AG04450 (cell line): Measurements from ENCODE around the gene C11orf91. TPM values are rescaled to one million over a fixed set of nuclear protein-coding genes. Genes with fewer than 3 reads are reported as not detected.
"Not testable (repeated sequence)": the region's sequence is repeated elsewhere in the genome, so short reads cannot be mapped to it uniquely, and the experiment has no call there.

Experiments
- CTCF ChIA-PET: fragments of 300-600, 350-600 bp; formaldehyde crosslinking; extraction: SDS; loops from one replicate; lab custom pipeline; 2022; ENCODE audit warnings: antibody characterized with exemption, inconsistent platforms; lab: Charles Lee
- POLR2A ChIA-PET: fragments of 350-600 bp; formaldehyde crosslinking; extraction: SDS; loops from one replicate; lab custom pipeline; 2021; ENCODE audit warnings: antibody characterized with exemption, inconsistent platforms; lab: Yijun Ruan, JAX
- DNase-seq: peaks from one replicate; pipeline ENCODE4 v3.0.0-alpha.2; 2011; ENCODE audit warnings: low read depth, low spot score
- H3K27ac ChIP-seq: one replicate; pipeline ENCODE4 v1.5.1; 2012; ENCODE audit warnings: low read depth, low read length, control low read depth
- H3K27me3 ChIP-seq: one replicate; pipeline ENCODE4 v1.6.0; 2012; ENCODE audit warnings: low read length; ENCODE audit not compliant: control insufficient read depth, insufficient read depth
- H3K4me3 ChIP-seq: 2 replicates; pipeline ENCODE4 v1.5.1; 2011; ENCODE audit warnings: mild to moderate bottlenecking, low read depth, low read length, control low read depth
- H3K9me3 ChIP-seq: 2 replicates; pipeline ENCODE4 v1.5.1; 2012; ENCODE audit warnings: low read length; ENCODE audit not compliant: control insufficient read depth, insufficient read depth
- polyA plus RNA-seq: library from polyadenylated mRNA; depleted of rRNA; stranded (reverse); fragments of >200 nt; gene quantifications from 2 replicates; pipeline ENCODE4 v1.2.3, GENCODE V29; 2011
- TF ChIP-seq, protein P1 (sequence below): IDR thresholded peaks from 2 replicates; pipeline ENCODE4 v1.5.1; 2011; ENCODE audit warnings: low read depth, low read length, control low read depth, inconsistent platforms

Gene C11orf91
- polyA plus RNA-seq, 1 experiment: not detected

DNA sequence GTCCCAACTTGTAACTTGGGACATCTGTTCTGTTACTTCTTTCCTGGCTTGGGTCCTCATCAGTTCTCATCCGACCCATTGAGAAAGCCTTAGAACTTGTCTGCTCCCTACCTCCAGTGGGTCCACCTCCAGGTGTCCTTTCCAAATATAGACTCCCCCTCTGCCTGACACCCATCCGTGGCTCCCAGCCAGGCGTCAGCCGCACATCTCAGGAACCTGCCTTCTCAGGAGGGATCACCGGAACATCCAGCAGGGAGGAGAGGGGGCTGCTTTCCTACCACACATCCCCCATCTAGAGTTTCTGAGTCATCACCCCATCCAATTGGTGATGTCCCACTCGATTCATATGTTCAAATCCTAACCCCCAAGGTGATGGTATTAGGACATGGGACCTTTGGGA is 36.5 kb downstream of the C11orf91 start:
- TF ChIP-seq, protein P1, sequence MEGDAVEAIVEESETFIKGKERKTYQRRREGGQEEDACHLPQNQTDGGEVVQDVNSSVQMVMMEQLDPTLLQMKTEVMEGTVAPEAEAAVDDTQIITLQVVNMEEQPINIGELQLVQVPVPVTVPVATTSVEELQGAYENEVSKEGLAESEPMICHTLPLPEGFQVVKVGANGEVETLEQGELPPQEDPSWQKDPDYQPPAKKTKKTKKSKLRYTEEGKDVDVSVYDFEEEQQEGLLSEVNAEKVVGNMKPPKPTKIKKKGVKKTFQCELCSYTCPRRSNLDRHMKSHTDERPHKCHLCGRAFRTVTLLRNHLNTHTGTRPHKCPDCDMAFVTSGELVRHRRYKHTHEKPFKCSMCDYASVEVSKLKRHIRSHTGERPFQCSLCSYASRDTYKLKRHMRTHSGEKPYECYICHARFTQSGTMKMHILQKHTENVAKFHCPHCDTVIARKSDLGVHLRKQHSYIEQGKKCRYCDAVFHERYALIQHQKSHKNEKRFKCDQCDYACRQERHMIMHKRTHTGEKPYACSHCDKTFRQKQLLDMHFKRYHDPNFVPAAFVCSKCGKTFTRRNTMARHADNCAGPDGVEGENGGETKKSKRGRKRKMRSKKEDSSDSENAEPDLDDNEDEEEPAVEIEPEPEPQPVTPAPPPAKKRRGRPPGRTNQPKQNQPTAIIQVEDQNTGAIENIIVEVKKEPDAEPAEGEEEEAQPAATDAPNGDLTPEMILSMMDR: no peak
- CTCF ChIA-PET: no interaction called here
- no peaks in the 10 kb centered on the region; the same call in 1 of the 2 replicates for H3K9me3 ChIP-seq

DNA sequence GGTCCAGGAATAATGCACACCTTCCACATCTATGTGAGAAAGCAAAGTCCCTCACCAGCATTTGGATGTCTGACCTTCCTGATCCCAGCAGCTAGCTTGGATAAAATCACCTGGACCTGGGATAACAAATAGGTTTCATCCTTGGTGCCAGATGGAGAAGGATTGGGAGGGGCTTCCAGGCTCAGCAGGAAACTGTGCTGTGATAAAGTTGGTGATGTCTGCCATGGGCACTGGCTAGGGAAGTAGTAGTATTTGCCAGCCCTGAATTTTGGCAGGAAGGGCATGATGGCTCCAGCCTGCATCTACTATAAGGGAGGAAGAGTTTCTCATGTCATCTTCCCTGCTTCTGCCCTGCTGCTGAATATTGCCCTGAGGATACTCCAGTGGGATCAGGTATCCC is 37.5 kb downstream of the C11orf91 start:
- ChIA-PET CTCF (no interaction called here), POLR2A (no interaction called here)
- TF ChIP-seq, protein P1: no peak
- Histone ChIP-seq H3K4me3 (no peak overlapping the region), H3K27ac (no peak overlapping the region), H3K27me3 (no peaks in the 10 kb centered on the region), H3K9me3 (no peaks in the 10 kb centered on the region; the same call in 1 of the 2 replicates)
- no peak for DNase-seq

More for the DNA sequence above, 36.5 kb downstream of the C11orf91 start:
- no peaks in the 10 kb centered on the region for H3K27me3 ChIP-seq
- no peak for DNase-seq
- POLR2A ChIA-PET: no interaction called here
- no peak overlapping the region for H3K27ac ChIP-seq
- H3K4me3 ChIP-seq: no peak overlapping the region

DNA sequence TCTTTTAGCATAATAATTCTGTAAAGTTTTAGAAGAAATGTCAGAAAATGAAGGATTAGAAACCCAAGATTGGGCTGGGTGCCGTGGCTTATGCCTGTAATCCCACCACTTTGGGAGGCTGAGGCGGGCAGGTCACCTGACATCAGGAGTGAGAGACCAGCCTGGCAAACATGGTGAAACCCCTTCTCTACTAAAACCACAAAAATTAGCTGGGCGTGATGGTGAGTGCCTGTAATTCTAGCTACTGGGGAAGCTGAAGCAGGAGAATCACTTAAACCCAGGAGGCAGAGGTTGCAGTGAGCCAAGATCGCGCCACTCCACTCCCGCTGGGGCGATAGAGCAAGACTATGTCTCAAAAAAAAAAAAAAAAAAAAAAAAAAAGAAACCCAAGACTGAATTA is 39.1 kb downstream of the C11orf91 start:
- CTCF ChIA-PET, H3K9me3 ChIP-seq, POLR2A ChIA-PET, H3K27me3 ChIP-seq, DNase-seq, H3K4me3 ChIP-seq, H3K27ac ChIP-seq: not testable (repeated sequence)

DNA sequence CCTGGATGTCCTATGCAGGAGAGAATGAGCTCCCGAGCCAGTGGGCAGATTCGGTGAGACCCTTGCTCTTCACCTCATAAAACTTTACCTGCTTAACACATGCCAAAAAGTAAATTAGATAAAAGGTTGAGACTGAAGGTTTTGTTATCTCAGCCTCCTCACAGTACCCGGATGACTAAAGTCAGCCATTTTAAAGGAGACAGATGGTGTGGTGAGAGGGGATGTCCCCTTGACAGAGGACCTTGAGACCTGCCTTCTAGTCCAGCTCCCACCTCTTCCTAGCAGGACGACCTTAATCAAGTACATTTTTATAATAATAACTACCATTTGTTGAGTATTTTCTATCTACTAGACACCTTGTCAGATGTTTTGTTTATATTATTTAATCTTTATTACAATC is 39.7 kb downstream of the C11orf91 start:
- POLR2A ChIA-PET: no interaction called here
- DNase-seq: no peak
- TF ChIP-seq, protein P1: no peak
- Histone ChIP-seq H3K4me3 (no peak overlapping the region), H3K27me3 (no peaks in the 10 kb centered on the region), H3K27ac (no peak overlapping the region), H3K9me3 (no peaks in the 10 kb centered on the region)
- CTCF ChIA-PET: no interaction called here

DNA sequence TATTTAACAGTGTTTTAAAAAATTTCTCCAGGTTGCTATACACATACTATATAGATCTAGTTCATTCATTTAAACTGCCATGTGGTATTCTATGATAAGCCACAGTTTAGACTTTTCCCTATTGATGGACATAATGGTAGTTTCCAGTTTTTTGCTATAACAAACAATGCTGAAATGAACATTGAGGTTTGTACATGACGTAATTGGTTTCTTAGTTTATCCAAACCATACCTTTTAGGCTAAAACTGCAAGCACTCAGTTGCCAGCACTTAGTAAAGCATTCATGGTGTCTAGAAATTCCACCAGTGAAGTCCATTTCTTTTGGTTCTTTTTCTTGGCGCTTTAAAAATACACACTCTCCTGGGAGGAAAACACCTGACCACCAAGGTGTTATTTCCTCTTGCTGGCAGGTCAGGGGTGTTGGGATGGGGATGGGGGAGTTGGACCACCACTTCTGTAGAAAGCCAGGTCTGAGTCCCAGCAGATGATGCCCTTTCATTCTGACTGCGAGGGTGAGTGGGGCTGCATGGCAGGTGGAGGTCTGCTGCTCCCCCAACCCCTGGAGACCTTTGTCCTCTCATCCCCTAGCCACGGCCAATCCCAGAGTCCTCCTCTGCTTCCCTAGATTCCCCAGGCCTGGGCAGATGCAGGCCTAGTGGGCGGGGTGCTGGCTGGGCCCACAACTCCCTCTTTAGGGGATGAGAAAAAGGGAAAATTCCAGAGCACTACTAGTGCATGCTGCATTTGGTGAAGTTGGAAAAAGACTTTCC is 41.1 kb downstream of the C11orf91 start:
- Histone ChIP-seq H3K27ac (no peak overlapping the region), H3K27me3 (no peaks in the 10 kb centered on the region), H3K9me3 (no peaks in the 10 kb centered on the region), H3K4me3 (no peak overlapping the region)
- TF ChIP-seq, protein P1: no peak
- CTCF ChIA-PET: no interaction called here
- POLR2A ChIA-PET: no interaction called here
- DNase-seq: no peak
